Glutamatergic neuron (in vitro differentiated cells): ENCODE data around the gene TDRD9. TPM values are rescaled to one million over a fixed set of nuclear protein-coding genes. Genes with fewer than 3 reads are reported as not detected.

Experiments
- DNase-seq: peaks from one replicate; pipeline ENCODE4 v3.0.0; 2022
- H3K27ac Mint-ChIP-seq: one replicate; pipeline ENCODE4 v1.8.0; 2020; ENCODE audit warnings: mild to moderate bottlenecking, mixed read lengths, inconsistent platforms; ENCODE audit not compliant: unreplicated experiment
- H3K27me3 Mint-ChIP-seq: one replicate; pipeline ENCODE4 v1.8.0; 2020; ENCODE audit warnings: mild to moderate bottlenecking, moderate library complexity, mixed read lengths, inconsistent platforms; ENCODE audit not compliant: unreplicated experiment
- H3K36me3 Mint-ChIP-seq: one replicate; pipeline ENCODE4 v1.8.0; 2020; ENCODE audit warnings: mild to moderate bottlenecking, mixed read lengths, inconsistent platforms; ENCODE audit not compliant: unreplicated experiment
- H3K4me1 Mint-ChIP-seq: one replicate; pipeline ENCODE4 v1.8.0; 2020; ENCODE audit warnings: mild to moderate bottlenecking, low read depth, mixed read lengths, inconsistent platforms; ENCODE audit not compliant: unreplicated experiment
- H3K4me3 Mint-ChIP-seq: one replicate; pipeline ENCODE4 v1.8.0; 2020; ENCODE audit warnings: mild to moderate bottlenecking, mixed read lengths, inconsistent platforms; ENCODE audit not compliant: unreplicated experiment
- H3K9me3 Mint-ChIP-seq: one replicate; pipeline ENCODE4 v1.8.0; 2020; ENCODE audit warnings: mild to moderate bottlenecking, moderate library complexity, mixed read lengths, inconsistent platforms; ENCODE audit not compliant: unreplicated experiment
- total RNA-seq: library from RNA; stranded (reverse); fragmentation: NEBNext Ultra II Directional; extraction: Animal tissue kit (Norgen Biotek cat#: 25700); gene quantifications from one replicate; pipeline ENCODE4 v1.2.1, GENCODE V29; 2021; ENCODE audit not compliant: unreplicated experiment
- TF ChIP-seq, protein P1 (sequence below): fragments of 200-600 bp; sonication (generic); IDR thresholded peaks from one replicate; pipeline ENCODE4 v1.5.0; 2021; ENCODE audit not compliant: partially characterized antibody, unreplicated experiment

The TDRD9 gene
- total RNA-seq, 1 donor from 2014 or later: not detected

DNA sequence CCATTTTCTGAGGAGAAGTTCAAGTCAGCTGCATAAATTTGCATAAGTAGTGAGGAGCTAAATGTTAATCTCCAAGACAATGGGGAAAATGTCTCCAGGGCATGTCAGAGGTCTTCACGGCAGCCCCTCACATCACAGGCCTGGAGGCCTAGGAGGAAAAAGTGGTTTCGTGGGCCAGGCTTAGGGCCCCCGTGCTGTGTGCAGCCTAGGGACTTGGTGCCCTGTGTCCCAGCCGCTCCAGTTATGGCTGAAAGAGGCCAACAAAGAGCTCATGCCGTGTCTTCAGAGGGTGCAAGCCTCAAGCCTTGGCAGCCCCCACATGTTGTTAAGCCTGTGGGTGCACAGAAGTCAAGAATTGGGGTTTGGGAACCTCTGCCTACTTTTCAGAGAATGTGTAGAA is 55.9 kb downstream of the TDRD9 start:
- Mint-ChIP-seq H3K9me3 (peaks cover 14% of the 10 kb centered on the region), H3K4me1 (no peaks in the 10 kb centered on the region), H3K27me3 (peaks cover 2% of the 10 kb centered on the region), H3K36me3 (peaks cover 22% of the 10 kb centered on the region), H3K4me3 (no peak overlapping the region), H3K27ac (no peak overlapping the region)
- TF ChIP-seq, protein P1, sequence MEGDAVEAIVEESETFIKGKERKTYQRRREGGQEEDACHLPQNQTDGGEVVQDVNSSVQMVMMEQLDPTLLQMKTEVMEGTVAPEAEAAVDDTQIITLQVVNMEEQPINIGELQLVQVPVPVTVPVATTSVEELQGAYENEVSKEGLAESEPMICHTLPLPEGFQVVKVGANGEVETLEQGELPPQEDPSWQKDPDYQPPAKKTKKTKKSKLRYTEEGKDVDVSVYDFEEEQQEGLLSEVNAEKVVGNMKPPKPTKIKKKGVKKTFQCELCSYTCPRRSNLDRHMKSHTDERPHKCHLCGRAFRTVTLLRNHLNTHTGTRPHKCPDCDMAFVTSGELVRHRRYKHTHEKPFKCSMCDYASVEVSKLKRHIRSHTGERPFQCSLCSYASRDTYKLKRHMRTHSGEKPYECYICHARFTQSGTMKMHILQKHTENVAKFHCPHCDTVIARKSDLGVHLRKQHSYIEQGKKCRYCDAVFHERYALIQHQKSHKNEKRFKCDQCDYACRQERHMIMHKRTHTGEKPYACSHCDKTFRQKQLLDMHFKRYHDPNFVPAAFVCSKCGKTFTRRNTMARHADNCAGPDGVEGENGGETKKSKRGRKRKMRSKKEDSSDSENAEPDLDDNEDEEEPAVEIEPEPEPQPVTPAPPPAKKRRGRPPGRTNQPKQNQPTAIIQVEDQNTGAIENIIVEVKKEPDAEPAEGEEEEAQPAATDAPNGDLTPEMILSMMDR: no peak
- DNase-seq: no peak

DNA sequence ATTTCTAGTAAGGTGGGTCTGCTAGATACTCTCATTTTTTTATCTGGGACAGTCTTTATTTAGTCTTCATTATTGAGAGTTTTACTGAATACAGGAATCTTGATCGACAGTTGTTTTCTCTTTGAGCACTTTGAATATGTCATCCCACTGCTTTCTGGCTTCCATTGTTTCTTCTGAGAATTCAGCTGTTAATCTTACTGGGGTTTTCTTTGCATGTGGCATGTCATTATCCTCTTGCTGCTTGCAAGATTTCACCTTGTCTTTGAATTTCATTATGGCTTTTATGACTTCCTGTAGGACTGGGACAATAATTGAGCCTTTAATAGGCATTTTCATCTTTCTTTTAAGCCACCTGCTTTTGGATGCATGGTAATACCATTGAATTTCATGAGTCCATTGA is 60.8 kb downstream of the TDRD9 start:
- Mint-ChIP-seq H3K27me3 (peaks cover 5% of the 10 kb centered on the region), H3K36me3 (peaks cover 27% of the 10 kb centered on the region), H3K27ac (no peak overlapping the region), H3K4me1 (no peaks in the 10 kb centered on the region), H3K9me3 (peaks cover 9% of the 10 kb centered on the region), H3K4me3 (no peak overlapping the region)
- DNase-seq: no peak
- TF ChIP-seq, protein P1: no peak

DNA sequence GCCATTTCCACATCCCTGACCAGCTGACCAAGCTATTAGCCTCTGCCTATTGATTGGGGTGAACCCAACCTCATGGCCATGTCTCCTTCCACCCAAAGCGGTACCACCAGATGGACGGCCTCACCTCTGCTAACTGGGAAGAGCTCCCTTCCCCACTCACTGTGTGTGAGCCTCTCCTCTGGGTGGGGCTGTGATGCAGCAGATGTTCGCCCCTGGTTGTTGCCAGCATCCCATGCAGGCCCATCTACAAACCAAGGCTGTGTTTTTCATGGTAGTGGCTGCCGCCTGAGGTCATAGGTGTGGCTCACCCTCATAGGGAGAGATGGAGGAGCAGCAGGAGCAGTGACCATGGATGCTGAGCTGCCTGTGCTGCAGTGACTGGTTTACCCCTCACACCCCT is 61.7 kb downstream of the TDRD9 start:
- no peak overlapping the region for H3K27ac Mint-ChIP-seq
- H3K27me3 Mint-ChIP-seq: peaks cover 5% of the 10 kb centered on the region
- H3K4me3 Mint-ChIP-seq: no peak overlapping the region
- H3K4me1 Mint-ChIP-seq: no peaks in the 10 kb centered on the region
- peaks cover 23% of the 10 kb centered on the region for H3K36me3 Mint-ChIP-seq
- H3K9me3 Mint-ChIP-seq: peaks cover 7% of the 10 kb centered on the region
- no peak for DNase-seq
- TF ChIP-seq, protein P1: no peak

DNA sequence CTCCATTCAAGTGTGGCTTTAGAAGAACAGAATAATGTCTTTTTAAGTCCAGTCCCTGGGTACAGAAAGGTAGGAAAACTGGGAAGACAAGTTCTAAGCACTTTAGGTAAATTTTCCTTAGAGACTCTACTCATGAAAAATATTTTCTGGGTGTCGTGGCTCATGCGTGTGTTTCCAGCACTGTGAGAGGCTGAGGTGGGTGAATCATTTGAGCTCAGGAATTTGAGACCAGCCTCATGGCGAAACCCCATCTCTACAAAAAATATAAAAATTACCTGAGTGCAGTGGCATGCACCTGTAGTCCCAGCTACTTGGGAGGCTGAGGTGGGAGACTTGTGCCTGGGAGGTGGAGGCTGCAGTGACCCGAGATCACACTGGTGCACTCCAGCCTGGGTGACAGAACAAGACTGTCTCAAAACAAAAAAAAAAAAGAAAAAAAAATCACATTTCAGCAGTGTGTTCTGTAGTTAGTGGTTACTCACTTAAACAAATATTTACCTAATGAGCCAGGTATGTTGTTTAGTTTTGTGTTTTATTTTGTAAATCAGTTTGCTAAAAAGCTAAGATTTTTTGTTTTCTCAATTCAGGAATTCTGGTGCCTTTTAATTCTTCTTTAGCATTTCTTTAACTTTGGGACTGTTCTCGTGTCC is 66.4 kb downstream of the TDRD9 start:
- H3K27me3 Mint-ChIP-seq: peaks cover 3% of the 10 kb centered on the region
- H3K4me3 Mint-ChIP-seq: no peak overlapping the region
- no peak for DNase-seq
- H3K9me3 Mint-ChIP-seq: no peaks in the 10 kb centered on the region
- H3K27ac Mint-ChIP-seq: no peak overlapping the region
- H3K4me1 Mint-ChIP-seq: no peaks in the 10 kb centered on the region
- TF ChIP-seq, protein P1: no peak
- peaks cover 7% of the 10 kb centered on the region for H3K36me3 Mint-ChIP-seq

DNA sequence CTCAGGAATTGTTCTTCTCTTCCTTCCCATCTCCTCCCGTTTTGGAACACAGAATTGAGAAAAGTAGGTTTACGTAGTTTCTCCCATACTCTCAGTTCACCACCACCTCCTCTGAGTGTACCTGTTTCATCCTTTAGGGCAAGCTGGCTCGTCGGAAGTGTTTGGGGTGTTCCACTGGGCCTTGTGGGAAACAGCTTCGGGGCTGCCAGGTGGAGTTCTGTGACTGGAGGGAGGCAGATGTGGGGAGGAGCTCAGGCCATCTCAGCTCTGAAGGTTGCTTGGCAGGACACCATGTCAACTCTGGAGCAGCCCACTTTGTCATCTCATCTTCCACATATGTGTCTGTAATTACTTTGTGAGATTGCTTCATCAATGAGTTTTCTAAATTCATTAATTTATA is 67.6 kb downstream of the TDRD9 start:
- TF ChIP-seq, protein P1: no peak
- Mint-ChIP-seq H3K36me3 (no peaks in the 10 kb centered on the region), H3K4me1 (no peaks in the 10 kb centered on the region), H3K4me3 (no peak overlapping the region), H3K27ac (no peak overlapping the region), H3K9me3 (no peaks in the 10 kb centered on the region), H3K27me3 (no peaks in the 10 kb centered on the region)
- DNase-seq: no peak
